ENCODE measurements around the gene CLCNKB. TPM values are rescaled to one million over a fixed set of nuclear protein-coding genes. Genes with fewer than 3 reads are reported as not detected.

Gene CLCNKB
- total and polyA plus RNA-seq, 2 of the 4 experiments (the other 2 are of a cell fraction) = 0.09 TPM; not detected in 1

DNA sequence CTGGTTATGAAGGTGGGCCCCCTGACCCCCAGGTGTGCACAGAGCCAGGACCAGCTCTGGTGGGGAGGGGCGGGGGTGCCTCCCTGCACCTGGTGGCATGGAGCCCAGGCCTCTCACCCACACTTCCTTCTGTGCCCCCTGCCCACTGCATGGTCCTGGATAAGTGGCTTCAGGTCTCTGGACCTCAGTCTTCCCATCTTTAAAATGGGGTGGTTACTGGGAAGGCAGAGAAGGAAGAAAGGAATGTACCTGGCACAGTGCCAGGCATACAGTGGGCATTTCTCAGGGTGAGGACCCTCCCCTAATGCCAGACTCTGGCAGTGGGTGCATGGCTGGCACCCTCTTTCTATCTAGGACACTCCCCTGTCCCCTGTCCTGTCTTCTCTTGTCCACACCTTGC lies 14.3 kb upstream of the CLCNKB start:
- H3K36me3 ChIP-seq (ENCODE audit: control insufficient read depth, insufficient read depth, low read length) = no peaks in the 10 kb centered on the region
- no TSS peak for BruUV-seq (replicated peaks)
- H4K91ac ChIP-seq (ENCODE audit: insufficient read depth, low read depth, low read length) = no peak overlapping the region
- H3K4ac ChIP-seq (ENCODE audit: low read depth, low read length) = no peak overlapping the region
- ATAC-seq (ENCODE audit: low read depth) (no peak), DNase-seq (no peak)
- H2BK5ac ChIP-seq (ENCODE audit: low read depth, low read length, poor library complexity, severe bottlenecking) = no peak overlapping the region
- no peak overlapping the region for H3K23ac ChIP-seq (ENCODE audit: low read depth, low read length)
- dilution Hi-C loops (cut with HindIII; ENCODE audit: low sequenced_read_pairs, unreplicated experiment) (no loop called here), in situ Hi-C loops (cut with MboI; ENCODE audit: low sequenced_read_pairs) (no loop called here), intact Hi-C loops (cut with micrococcal nuclease) (no loop called here)
- no peaks in the 10 kb centered on the region for H3K79me1 ChIP-seq (ENCODE audit: low read depth in 1 of 2, low read length in 2 of 2)
- H3K4me2 ChIP-seq (ENCODE audit: low read depth, low read length) = no peak overlapping the region
- no peak overlapping the region for H2AK5ac ChIP-seq (ENCODE audit: low read depth, low read length)
- peaks cover 14% of the 10 kb centered on the region for H3K27me3 ChIP-seq (ENCODE audit: control insufficient read depth, insufficient read depth, low read length)
- H3K9ac ChIP-seq (ENCODE audit: low read depth, low read length) = no peak overlapping the region
- no peak overlapping the region for H4K5ac ChIP-seq (ENCODE audit: low read depth, low read length)
- H2BK120ac ChIP-seq (ENCODE audit: low read depth, low read length) = no peak overlapping the region
- no peak overlapping the region for H2BK20ac ChIP-seq (ENCODE audit: low read depth, low read length)
- ChIA-PET CTCF (no interaction called here), POLR2A (ENCODE audit: unreplicated experiment) (no interaction called here)
- H3K27ac ChIP-seq (ENCODE audit: insufficient read depth, low read length) = no peak overlapping the region
- H3K56ac ChIP-seq (ENCODE audit: extremely low read depth, insufficient read depth, low read length) = no peak overlapping the region
- no peaks in the 10 kb centered on the region for H4K20me1 ChIP-seq (ENCODE audit: insufficient read depth, low read length)
- no peak overlapping the region for H2BK15ac ChIP-seq (ENCODE audit: low read depth, low read length)
- no peak for TF ChIP-seq SMC3 (IDR thresholded peaks at IDR 0.05; ENCODE audit: low read depth, low read length)
- H3K4me1 ChIP-seq (ENCODE audit: control insufficient read depth, insufficient read depth, low read length) = peaks cover 5% of the 10 kb centered on the region
- H3K4me3 ChIP-seq (ENCODE audit: insufficient read depth, low read depth, low read length) = no peak overlapping the region
- no peaks in the 10 kb centered on the region for H3K9me3 ChIP-seq (ENCODE audit: control insufficient read depth, insufficient read depth, low read length)
- no peak overlapping the region for H3K18ac ChIP-seq (ENCODE audit: low read depth, low read length)
- no peak overlapping the region for H2AFZ ChIP-seq (replicated peaks; ENCODE audit: low read length, poor library complexity)
- no peak overlapping the region for H4K8ac ChIP-seq (ENCODE audit: low read depth in 2 of 2, low read length in 2 of 2)
- H3K14ac ChIP-seq (replicated peaks; ENCODE audit: low read depth, low read length) = no peak overlapping the region
- WGBS, 2 experiments (ENCODE audit: extremely low coverage in 2 of 2, insufficient read length in 1 of 2) = no CpG with 5 or more reads among the region's 1 CpG
- no peak overlapping the region for H2AK9ac ChIP-seq (replicated peaks; ENCODE audit: low read depth, low read length, poor library complexity)
- no peaks in the 10 kb centered on the region for H3K9me1 ChIP-seq (ENCODE audit: insufficient read depth, low read length)
